Hematopoietic multipotent progenitor cell treated with erythropoietin and hydrocortisone succinate and interleukin-3 and kit ligand, for 15 days (in vitro differentiated cells): ENCODE measurements around the gene LILRA6.
"Not testable (repeated sequence)": the region's sequence is repeated elsewhere in the genome, so short reads cannot be mapped to it uniquely, and the experiment has no call there.

Source experiments
- DNase-seq: peaks from one replicate; pipeline ENCODE4 v3.0.0-alpha.2; 2015; ENCODE audit warnings: low spot score

Gene LILRA6

DNA sequence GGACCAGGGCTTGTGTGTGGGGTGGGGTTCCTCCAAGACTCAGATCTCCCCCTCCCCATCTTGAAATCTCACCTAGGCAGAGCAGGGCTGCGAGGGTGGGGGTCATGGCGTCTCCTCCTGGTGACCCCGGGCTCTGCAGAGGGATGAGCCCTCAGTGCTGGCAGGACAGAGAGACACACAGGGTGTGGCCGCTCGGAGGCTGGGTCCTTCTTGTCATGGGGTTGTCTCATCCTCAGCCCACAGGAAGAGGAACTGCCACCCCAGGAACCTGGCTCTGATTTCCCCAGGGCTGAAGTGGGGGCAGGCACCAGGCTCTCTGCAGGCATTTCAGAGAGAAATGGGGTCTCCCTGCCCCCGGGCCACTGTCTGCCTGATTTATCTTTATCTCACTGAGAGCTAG is at the start of gene LILRA6:
LILRA6 (minus strand) TSS at position 145 of the 400 bp plus-strand sequence.
- DNase-seq = not testable (repeated sequence)

DNA sequence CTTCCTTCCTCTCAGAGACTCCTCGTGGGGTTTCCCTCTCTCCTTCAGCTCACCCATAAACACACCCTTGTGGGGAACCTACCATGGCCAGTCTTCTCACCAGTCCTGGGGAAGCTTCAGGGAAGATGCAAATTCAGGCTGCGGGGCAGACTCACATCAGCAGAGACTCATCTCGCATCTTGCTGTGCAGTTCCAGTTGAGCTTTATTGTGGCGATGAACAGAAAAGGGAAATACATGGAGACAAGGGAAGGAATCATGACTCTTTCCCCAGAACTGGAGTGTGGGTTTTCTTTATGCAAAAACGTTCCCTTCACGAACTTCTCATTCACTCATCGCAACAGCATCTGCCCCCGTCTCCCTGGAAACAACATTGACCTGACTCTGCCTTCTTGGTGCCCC is 46.6 kb upstream of the LILRA6 start:
- not testable (repeated sequence) for DNase-seq

DNA sequence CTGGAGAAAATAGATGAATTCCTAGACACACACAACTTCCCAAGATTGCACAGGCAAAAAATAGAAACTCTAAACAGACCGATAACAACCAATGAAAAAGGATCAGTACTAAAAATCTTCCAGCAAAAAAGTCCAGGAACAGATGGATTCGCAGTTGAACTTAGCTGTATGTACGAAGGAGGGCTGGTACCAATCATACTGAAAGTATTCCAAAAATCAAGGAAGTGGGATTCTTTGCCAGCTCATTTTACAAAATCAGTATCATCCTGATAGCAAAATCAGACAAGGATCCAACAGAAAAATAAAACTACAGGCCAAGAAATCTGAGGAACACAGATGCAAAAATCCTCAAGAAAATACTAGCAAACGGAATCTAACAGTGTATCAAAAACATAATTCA is 44.9 kb upstream of the LILRA6 start:
- no peak for DNase-seq

DNA sequence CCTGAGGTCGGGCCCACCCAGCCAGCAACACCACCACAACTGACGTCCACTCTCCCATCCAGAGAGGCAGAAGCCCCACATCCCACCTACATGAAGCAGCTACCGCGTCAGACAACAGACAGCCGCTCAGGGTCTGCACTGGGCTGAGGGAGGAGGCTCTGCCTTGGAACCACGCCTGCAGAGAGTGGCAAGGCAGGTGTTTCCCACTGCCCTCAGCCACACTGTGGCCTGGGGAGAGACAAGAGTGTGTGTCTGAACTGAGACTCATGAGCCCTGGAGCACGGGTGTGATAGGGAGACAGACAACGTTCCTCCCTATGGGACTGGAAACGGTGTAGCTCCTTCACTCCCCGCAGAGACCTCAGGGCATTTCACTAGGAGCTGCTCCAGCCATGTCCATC is 43.7 kb upstream of the LILRA6 start:
- DNase-seq = not testable (repeated sequence)

DNA sequence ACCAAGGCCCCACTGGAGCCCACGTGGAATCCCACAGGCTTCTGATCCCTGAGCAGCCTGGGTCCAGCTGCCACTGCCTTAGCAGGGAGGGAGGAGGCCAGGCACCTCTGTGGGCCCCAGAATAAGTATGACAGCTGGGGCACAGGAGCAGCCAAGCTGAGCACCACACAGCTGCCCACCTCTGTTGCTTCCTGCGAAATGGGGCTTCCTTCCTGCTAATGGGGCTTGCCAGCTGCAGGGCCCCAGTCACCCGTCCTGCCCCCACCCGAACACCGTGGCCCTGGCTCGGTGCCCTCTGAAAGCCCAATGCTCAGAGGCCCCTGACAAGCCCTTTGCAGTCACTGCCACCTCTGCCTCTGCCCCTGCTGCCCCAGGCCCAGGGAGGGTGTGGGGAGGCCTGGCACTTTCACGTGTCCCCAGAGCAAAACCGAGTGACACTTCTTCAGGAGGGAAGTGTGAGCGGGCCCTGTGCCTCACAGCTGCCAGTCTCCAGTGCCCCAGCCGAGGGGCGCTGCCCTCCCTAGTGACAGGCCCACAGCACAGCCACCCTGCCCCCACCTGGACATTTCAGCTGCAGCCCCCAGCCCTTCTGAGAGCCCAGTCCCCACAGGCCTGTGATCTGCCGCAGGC is 43.0 kb upstream of the LILRA6 start:
- DNase-seq = not testable (repeated sequence)

DNA sequence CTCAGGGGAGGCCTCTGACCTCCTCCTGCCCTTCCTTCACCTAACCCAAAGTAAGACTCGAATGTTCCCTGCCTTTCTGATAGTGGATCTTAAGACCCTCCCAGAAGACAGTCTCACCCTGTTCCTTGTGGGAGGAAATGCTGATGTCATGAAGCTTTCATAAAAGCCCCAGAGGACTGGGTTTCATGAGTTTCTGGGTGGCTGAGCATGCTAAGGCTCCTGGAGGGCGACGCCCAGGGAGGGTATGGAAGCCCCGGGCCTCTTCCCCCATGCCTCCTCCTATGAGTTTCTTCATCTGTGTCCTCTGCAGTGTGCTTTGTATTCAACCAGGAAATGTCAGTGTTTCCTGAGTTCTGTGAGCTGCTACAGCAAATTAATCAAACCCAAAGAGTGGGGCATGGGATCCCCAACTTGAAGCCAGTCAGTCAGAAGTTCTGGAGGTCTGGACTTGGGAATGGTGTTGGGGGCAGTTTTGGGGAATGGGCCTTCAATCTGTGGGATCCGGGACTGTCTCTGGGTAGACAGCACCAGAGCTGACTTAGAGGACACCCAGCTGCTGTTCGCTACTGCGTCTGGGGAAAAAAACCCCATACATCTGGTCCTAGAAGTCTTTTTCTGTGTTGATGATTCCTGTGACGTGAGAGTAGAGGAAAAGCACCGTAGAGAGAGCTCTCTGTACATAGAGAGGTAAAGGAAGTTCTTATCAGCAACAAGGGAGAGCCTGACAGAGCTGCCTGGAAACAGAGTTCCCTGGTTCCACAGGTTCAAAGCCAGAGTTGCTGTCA is 40.3 kb upstream of the LILRA6 start:
- DNase-seq = no peak

DNA sequence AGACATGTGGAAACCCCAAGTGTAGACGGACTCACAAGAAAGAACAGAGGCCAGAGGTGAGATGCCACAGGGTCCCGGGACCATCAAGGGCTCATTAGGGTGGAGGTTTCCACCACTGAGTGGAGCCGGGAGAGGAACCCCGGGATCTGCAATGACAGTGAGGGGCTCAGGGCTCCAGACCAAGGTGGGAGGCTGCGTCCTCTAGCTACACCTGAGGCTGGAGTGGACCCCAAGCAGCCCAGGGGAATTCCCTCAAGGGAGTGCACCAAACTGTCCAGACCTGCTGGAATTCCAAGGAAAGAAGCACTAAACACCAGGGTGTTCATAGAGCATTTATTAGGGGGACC is 39.1 kb upstream of the LILRA6 start:
- not testable (repeated sequence) for DNase-seq

DNA sequence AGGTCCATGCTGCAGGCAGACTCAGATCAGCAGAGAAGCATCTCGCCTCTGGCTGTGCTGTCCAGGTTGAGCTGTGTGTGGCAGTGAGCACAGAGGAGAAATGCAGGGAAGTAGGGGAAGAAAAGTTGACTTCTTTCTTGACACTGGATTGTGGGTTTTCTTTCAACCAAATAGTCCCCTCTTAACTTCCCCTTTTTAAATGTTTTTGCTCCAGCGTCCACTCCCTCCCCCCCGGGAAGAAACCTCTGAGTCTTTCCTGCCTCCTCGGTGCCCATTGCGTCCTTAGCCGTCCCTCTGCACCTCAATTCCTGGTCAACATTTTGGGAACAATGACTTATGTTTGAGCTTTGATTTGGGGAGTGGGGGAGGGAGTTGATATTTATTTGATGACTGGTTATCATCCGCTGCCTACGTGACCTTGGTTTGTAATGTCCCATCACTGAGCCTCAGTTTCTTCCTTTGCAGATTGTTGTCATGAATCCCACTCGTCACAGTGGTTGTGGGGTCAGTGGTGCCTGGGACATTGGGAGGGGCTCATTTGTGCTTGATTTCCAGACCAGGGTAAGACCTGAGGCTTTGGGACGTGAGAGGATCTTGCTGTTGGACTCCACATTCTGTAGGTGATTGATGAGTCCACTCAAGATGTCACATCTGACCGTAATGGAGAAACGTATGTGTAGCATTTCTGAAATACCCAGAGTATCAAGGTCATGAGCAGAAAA is 38.6 kb upstream of the LILRA6 start, which contains the start of gene LILRB2:
LILRB2 (minus strand) TSS at position 104 of the 722 bp plus-strand sequence. CDS start 614 bp downstream, outside the sequence.
- DNase-seq = no peak

DNA sequence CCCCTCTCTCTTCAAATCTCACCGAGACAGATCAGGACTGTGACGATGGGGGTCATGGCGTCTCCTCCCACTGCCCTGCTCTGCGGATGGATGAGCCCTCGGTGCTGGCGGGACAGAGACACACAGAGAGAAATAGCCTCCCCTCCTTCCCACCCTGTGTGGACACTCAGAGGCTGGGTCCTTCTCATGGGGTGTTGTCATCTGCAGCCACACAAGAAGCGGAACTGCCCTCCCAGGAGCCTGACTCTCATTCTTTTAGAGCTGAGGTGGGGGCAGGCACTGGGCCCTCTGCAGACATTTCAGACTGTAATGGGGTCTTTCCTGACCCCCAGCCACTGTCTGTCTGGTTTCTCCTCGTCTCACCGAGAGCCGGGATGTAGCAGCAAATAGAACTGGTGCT is 37.9 kb upstream of the LILRA6 start:
- DNase-seq = not testable (repeated sequence)

DNA sequence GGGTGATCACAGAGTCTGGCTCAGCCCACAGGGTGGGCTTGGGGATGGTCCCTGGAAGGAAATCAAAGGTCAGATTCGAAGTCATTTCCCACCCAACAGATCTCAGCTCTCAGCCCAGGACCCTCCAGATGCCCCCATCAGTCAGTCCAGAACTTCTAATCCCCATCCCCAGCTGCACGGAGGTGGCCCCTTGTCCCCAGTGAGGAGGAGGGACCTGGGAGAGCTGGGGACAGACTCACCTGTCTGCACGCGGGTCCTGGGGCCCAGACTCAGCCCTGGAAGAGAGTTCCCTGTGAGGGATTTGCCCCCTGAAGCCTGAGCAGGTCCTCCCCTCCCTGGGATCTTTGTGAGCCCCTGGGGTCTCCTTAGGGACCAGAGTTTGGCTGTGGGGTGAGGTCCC is 37.4 kb upstream of the LILRA6 start:
- not testable (repeated sequence) for DNase-seq

DNA sequence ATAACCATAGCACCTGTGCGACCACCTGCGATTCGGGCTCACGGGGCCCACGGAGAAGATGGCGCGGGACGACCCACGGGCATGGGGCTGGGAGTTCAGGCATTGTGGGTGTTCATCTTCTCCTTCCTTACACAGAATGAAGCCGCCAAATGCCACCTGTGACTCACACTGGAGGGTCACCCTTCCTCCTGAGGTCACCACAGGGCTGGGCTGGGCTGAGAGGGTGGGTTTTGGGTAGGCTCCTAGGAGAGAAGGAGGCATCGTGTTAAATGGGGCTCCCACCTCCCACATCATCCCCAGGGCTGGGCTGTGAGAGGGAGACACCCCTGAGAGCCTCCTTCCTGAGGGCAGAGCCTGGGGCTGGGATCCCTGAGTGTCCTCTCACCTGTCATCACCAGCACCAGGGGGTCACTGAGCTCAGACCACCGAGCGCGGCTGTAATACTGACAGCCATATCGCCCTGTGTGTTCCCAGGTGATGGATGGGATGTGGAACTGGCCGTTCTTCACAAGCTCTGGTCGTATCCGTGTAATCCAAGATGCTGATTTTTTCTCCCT is 36.9 kb upstream of the LILRA6 start:
- no peak for DNase-seq

DNA sequence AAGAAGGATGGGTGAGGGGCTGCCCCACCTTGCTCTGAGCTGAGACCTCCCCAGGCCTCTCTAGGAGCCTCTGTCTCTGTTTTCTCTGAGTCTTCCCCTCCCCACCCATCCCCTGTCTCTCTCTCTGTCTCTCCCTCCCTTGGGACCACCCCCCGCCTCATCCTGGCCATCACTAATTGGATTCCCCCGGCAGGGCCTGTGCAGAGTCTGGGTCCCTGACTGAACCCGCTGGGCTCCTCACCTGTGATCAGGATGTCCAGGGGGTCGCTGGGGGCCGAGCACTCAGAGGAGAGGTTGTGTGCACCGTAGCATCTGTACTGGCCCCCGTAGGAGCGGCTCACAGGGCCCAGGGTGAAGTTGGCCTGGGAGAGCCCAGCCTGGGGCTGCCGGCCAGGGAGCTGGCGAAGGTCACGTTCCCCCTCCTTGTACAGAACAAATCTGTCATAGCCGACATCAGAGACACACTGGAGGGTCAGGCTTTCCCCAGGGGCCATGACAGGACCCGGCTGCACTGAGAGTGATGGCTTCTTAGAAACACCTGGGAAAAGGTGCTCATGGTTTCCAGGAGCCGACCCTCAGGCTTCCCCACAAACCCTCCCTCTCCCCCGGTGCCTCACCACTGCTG is 36.1 kb upstream of the LILRA6 start:
- not testable (repeated sequence) for DNase-seq

DNA sequence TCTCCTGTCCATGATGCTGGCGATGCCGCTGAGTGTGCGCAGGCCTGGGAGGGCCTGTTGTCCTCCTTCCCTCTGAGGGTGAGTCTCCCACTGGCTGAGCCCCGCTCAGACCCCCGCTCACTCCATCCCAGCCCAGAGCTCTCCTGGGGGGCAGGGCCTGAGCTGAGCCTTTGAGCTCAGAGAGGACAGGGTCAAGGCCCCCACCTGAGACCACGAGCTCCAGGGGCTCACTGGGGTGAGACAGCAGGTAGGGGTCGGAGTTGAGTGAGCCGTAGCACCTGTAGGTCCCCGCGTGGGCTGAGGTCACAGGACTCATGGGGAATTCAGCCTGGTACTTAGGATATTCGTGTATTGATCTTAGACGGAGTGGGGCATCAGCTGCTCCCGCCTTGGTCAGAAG is 35.5 kb upstream of the LILRA6 start:
- not testable (repeated sequence) for DNase-seq

DNA sequence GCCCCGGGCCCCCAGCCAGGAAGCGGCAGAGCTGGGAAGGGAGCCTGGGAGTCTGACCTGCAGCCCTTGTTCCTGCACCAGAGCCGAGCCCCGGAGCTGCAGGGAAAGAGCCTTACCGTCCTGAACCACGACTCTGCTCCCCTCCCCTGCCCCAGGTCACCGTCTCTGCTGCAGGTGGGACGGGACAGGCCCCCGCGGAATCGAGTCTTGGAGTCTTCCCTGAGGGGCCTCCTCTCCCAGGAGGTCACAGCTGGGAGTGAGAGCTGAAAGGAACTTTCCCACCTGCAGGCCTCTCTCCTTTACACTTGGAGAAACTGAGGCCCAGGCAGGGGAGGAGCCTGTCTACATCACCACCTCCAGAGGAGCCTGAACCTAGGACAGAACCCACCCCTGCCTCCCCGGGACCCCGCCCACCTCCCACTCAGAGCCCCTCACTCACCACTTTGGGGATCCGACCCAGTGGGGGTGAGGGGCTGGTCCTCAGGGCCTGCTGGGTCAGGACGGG is 34.6 kb upstream of the LILRA6 start:
- DNase-seq = not testable (repeated sequence)

DNA sequence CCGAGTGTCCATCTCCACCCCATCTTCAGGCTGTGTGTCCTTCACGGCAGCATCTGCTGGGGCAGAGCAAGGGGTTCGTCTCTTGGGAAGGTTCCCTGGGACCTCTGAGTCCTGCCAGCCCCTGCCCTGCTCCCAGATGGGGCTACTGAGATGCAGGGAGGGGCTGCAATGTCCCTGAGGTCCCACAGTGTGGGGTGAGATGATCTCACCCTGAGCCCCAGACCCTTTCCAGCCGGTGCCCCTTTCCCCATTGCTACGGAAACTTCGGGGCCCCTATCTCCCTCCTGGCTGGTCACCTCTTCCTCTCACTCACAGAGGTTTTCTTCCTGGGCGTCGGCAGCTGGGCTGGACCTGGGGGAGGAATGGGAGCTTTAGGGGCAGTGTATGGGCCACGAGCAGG is 33.4 kb upstream of the LILRA6 start:
- no peak for DNase-seq

DNA sequence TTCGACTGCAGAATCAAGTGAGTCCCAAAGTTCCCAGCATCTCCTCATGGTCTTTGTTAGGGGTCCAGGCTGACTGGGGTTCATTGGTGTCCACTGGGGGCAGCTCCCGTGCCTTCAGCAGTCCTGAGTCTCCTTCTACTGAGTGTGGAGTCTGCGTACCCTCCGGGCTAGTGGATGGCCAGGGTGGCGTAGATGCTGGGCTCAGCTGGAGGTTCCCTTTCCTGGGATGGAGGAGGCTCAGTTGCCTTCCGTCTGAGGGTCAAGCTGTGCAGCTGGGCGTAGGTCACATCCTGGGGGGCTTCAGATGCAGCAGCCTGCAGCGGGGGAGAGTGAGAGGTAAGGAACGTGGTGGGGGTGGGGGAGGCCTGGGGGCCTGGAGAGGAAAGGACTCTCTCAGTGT is 31.9 kb upstream of the LILRA6 start:
- DNase-seq = not testable (repeated sequence)

DNA sequence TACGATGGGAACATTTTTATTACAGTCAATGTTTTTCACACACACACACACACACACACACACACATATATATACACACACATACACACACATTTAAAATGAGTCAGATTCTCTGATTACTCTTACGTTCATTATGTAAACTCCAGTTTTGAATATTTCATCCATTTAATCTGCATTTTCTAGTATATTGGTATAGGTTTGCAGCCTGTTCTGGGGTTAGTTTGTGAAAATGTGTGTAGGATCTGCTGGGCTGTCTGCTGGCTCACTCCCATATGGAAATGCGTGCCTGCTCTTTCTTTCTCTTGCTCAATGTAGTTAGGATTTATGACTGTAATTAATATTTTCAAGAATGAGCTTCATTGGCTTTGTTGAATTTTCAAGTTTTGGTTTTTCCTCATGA is 31.2 kb upstream of the LILRA6 start:
- DNase-seq = no peak

DNA sequence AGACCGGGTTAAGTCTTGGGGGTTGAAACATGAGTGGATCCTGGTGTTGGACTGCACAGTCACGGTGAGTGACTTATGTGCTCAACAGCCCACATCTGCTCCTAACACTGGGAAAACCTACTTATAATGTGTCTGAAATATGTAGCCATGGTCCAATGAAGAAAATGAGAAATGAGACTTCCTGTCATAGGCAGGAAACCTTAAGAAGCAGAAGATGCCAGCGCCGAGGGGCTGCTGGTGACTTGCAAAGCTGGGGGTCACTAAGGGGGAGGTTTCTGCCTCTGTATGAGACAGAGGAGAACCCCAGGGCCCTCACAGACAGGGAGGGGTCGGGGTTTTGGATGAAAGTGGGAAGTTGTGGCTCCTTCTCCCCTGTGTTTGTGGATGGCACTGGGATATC is 29.6 kb upstream of the LILRA6 start:
- DNase-seq = not testable (repeated sequence)

DNA sequence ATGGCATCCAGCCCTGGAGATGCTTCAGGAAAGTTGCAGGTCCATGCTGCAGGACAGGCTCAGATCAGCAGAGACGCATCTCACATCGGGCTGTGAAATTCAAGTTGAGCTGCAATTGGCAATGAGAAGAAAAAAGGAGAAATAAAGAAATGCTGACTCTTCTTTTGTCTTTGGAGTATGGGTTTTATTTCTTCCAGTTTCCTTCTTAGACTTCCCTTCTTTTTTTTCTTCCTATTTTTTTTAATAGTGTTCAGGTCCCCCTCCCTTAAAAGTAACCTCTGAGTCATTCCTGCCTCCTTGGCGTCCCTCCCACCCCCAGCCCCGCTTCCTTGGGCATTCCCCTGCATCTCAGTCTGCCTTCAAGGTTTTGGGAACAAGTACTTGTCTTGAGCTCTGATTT is 29.0 kb upstream of the LILRA6 start:
- DNase-seq = not testable (repeated sequence)

DNA sequence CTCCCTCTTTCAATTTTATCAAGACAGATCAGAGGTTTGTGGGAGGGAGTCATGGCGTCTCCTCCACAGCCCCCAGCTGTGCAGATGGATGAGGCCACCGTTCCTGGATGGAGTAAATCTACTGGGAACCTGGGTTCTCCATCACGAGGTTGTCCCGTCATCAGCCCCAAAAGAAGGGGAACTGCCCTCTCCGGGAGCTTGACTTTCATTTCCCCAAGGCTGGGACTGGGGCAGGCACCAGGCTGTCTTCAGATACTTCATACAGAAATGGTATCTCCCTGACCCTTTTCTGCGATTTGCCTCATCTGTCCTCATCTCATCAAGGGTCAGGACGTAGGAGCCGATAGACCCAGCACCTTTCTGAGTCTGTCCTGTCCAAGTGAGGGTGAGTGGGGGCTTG is 28.5 kb upstream of the LILRA6 start:
- DNase-seq = no peak

DNA sequence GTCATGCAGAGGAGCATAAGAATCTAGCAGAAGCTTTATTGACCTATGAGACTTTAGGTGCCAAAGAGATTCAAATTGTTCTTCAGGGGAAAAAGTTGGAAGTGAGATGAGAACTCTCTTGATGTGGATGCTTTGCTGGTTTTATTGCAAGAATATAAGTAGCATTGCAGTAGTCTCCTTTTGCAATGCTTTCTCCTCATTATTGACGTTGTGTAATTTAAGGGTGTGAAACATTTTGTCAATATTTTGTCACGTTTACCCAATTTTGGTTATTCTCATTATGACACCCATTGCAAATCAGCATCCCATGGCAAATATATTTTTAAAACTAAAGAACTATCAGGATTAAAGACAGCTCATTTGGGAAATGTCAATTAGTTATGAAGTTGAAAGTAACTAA is 26.3 kb upstream of the LILRA6 start:
- DNase-seq = no peak

DNA sequence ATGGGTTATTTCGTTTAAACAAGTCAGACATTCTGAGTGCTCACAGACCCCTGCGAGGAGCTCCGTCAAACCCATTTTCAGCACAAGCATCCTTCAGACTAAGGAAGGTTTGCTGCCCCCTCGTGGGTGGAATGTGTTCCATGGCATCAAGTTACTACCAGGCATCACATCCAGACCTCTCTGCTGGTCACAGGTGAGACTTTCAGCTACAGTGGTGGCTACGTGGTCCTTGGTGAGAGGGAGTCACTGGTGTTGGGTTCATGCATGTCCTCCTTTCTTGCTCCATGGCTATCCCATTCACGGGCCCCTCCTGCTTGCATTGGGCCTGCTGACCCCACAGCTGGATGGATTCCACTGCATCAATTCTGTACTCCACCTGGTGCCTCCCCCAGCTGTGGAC is 23.5 kb upstream of the LILRA6 start:
- peak; percentile 42 for DNase-seq
